ENCODE results near the gene CDS1. TPM values are rescaled to one million over a fixed set of nuclear protein-coding genes. Genes with fewer than 3 reads are reported as not detected.

The CDS1 gene
- total RNA-seq, result 29.7 and 35.7 TPM in 2 replicates

GRCh38 chr4:84582988-84583875, at the start of gene CDS1:
Gene CDS1 (plus strand): TSS chr4:84583127. CDS start chr4:84583402, 275 bp downstream.

Other genes starting within 250 kb of the CDS1 start
- not detected in 2 replicates for gene NKX6-1, start 83.8 kb upstream of the CDS1 start, total RNA-seq